Sigmoid colon (tissue), 7 donors: ENCODE results near the gene ATP1A3. TPM values are rescaled to one million over a fixed set of nuclear protein-coding genes. Genes with fewer than 3 reads are reported as not detected.

Source experiments
- DNase-seq: peaks from one replicate; pipeline ENCODE4 v3.0.0-alpha.2; 2019
- H3K27ac ChIP-seq, 4 donors: fragments of 200-600 bp; sonication (generic); one replicate each; pipeline ENCODE4 v1.5.1; 2016 to 2019; ENCODE audit warnings: mild to moderate bottlenecking in 1 of 4
- H3K27me3 ChIP-seq, 3 donors: fragments of 200-600 bp; sonication (generic); one replicate each; pipeline ENCODE4 v1.5.1; 2019; ENCODE audit warnings: mild to moderate bottlenecking in 1 of 3
- H3K36me3 ChIP-seq, 4 donors: fragments of 200-600 bp; sonication (generic); one replicate each; pipeline ENCODE4 v1.5.1; 2016 to 2019
- H3K4me1 ChIP-seq, 4 donors: fragments of 200-600 bp; sonication (generic); one replicate each; pipeline ENCODE4 v1.5.1; 2017 to 2019
- H3K4me3 ChIP-seq, 4 donors: fragments of 200-600 bp; sonication (generic); one replicate each; pipeline ENCODE4 v1.5.1; 2017 to 2019; ENCODE audit warnings: mild to moderate bottlenecking in 2 of 4, moderate library complexity in 1 of 4
- H3K9me3 ChIP-seq, 4 donors: fragments of 200-600 bp in 3 of 4; sonication (generic) in 3 of 4; one replicate each; pipeline versions ENCODE4 v1.5.1 to v1.6.1; 2013 to 2019
- CTCF ChIP-seq, 4 experiments: fragments of 450-650 bp in 3 of 4; fragments of 200-600 bp in 1 of 4; IDR thresholded peaks; one replicate each; pipeline ENCODE4 v1.5.1; 2016 to 2019; ENCODE audit warnings: antibody characterized with exemption in 4 of 4, mild to moderate bottlenecking in 3 of 4, moderate library complexity in 2 of 4
- EP300 ChIP-seq, 4 donors: sonication (generic); formaldehyde crosslinking; IDR thresholded peaks; one replicate each; pipeline ENCODE4 v1.6.1; 2017; ENCODE audit warnings: antibody characterized with exemption in 4 of 4
- POLR2A ChIP-seq, 2 donors: fragments of 450-650 bp; IDR thresholded peaks; one replicate each; pipeline ENCODE4 v1.6.1; 2016; ENCODE audit warnings: antibody characterized with exemption in 2 of 2, mild to moderate bottlenecking in 2 of 2, moderate library complexity in 2 of 2
- POLR2AphosphoS5 ChIP-seq, 4 donors: sonication (generic); formaldehyde crosslinking; IDR thresholded peaks; one replicate each; pipeline ENCODE4 v1.6.1; 2017; ENCODE audit warnings: antibody characterized with exemption in 4 of 4
- WGBS, 2 donors: extraction: QIAGEN DNeasy Blood & Tissue Kit; methylation state at CpG; one replicate each; pipeline ENCODE4 v1.1.7; 2013; 5-methylcytosine and 5-hydroxymethylcytosine counted together
- intact Hi-C: fragments of 100-400 bp; cut with DNase I; formaldehyde crosslinking; loops from one replicate; pipeline ENCODE4 v1.15.1; 2023
- polyA plus RNA-seq, 3 donors: library from polyadenylated mRNA; stranded (reverse); fragments of 200-250 nt; gene quantifications; one replicate each; pipeline ENCODE4 v1.2.3, GENCODE V29; 2013
- total RNA-seq, 4 donors: library from RNA; depleted of rRNA; stranded (reverse); fragments of >200 nt; gene quantifications; one replicate each; pipeline ENCODE4 v1.1.0, GENCODE V29; 2016
- donor health status: healthy with polysubstance abuse.
- donor health status: Bipolar disorder and iron deficiency.
- donor health status: healthy.

Gene ATP1A3
- total and polyA plus RNA-seq, 7 donors = 0.46 to 4.3 (median 3.0) TPM; not detected in 1

DNA sequence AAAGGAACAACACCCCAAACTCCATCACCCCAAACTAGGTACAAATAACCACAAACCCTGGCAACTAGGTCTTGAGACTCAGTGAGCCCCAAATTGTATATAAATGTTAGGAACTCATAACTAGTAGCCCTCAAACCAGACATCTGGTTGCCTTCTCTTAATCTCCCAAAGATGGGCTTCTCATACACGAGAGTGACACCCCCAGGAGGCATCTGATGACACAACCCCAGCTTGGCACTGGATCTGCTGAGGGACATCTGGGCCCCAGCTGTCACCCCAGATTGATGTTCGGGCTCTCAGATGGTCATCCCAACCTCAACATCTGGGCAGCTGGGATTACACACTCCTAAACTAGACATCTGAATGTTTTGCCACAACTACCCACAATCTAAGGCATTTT lies 49.7 kb downstream of the ATP1A3 start:
- WGBS, 2 donors = 68 to 79% methylated on average over 2 of the region's 2 CpGs
- Histone ChIP-seq H3K9me3 (no peaks in the 10 kb centered on the region), H3K4me1 (peaks cover 0 to 19% (median 16%) of the 10 kb centered on the region in 4 donors), H3K4me3 (no peak overlapping the region), H3K27me3 (peaks cover 22 to 52% (median 41%) of the 10 kb centered on the region in 3 donors), H3K27ac (no peak overlapping the region), H3K36me3 (no peaks in the 10 kb centered on the region)
- TF ChIP-seq POLR2A (IDR thresholded peaks at IDR 0.05) (no peak), CTCF (IDR thresholded peaks at IDR 0.05) (no peak), EP300 (IDR thresholded peaks at IDR 0.05) (no peak), POLR2AphosphoS5 (IDR thresholded peaks at IDR 0.05) (no peak)
- no peak for DNase-seq
- intact Hi-C loops = no loop called here

DNA sequence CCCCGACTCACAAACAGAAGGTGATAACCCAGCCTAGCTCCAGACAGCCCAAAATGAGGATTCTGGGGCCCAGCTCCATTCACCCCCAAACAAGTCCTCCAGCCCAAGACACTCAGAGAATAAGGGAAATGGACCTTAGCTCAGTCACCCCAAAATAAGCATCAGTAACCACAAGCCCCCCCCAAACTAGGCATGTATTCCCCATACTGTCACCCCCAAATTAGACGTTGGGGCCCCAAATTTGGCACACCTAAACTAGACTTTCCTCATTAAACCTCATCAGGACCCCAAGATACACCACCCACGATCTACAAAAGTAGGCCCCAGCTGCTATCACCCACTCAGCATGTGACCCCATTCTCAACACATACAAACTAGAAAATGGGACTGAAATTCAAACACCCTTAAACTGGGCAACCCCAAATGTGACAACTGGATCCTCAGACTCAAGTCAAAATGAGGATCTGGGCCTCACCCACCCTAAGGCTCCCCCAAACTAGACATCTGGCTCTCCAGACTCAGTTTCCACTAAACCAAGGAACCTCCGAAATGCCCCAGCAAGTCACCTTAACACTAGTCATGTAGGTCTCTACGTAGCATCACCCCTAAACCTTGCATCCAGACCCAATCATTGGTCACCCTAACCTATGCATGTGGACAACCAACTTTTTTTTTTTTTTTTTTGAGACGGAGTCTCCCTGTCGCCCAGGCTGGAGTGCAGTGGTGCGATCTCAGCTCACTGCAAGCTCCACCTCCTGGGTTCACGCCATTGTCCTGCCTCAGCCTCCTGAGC lies 52.4 kb downstream of the ATP1A3 start:
- peaks cover 0 to 19% (median 16%) of the 10 kb centered on the region in 4 donors for H3K4me1 ChIP-seq
- H3K27ac ChIP-seq = no peak overlapping the region
- no peaks in the 10 kb centered on the region for H3K36me3 ChIP-seq
- no peak for TF ChIP-seq EP300 (IDR thresholded peaks at IDR 0.05)
- no peak for TF ChIP-seq POLR2A (IDR thresholded peaks at IDR 0.05)
- TF ChIP-seq CTCF (IDR thresholded peaks at IDR 0.05) = no peak
- no peak for DNase-seq
- H3K4me3 ChIP-seq = no peak overlapping the region
- WGBS, 2 donors = 85 to 91% methylated on average over 9 of the region's 9 CpGs
- no peaks in the 10 kb centered on the region for H3K9me3 ChIP-seq
- peaks cover 22 to 72% (median 47%) of the 10 kb centered on the region in 3 donors for H3K27me3 ChIP-seq
- intact Hi-C loops = no loop called here

DNA sequence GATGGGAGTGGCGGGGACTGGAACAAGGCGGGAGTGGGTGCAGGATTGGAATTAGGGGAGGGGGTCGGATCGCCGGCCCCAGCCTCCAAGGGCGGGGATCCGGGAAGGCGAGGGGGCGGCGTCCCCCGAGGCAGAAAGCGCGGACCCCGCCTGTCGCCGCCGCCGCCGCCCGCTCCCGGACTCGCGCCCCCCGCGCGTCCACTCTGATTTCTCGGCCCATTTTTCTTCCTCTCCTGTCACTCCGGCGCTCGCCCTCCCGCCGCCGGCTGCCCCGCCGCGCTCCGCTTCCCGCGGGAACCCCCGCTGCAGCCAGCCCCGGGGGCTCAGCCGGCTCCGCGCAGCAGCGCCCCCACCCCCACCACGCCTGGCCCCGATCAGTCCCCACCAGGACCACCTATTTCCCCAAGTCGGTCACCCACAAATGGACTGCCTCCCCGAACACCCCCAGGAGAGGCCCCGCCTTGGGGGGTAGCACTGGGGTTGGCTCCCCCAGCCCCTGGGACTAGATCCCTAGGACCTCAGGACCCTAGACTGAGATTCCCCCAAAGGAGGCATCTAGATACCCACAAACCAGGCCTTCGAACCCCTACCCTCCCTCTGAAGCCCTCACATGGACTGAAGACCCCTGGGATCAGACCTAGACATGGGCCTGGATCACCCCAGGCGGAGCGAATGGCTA lies 53.2 kb downstream of the ATP1A3 start:
- H3K27ac ChIP-seq = no peak overlapping the region

More for the DNA sequence above, 53.2 kb downstream of the ATP1A3 start:
- H3K27me3 ChIP-seq = peaks cover 22 to 79% (median 52%) of the 10 kb centered on the region in 3 donors
- peaks cover 0 to 19% (median 16%) of the 10 kb centered on the region in 4 donors for H3K4me1 ChIP-seq
- no peaks in the 10 kb centered on the region for H3K36me3 ChIP-seq
- no peaks in the 10 kb centered on the region for H3K9me3 ChIP-seq
- intact Hi-C loops = no loop called here
- no peak for DNase-seq
- H3K4me3 ChIP-seq = peak overlapping the region in 3 of 4 donors; percentile 35 to 47 (median 44)
- 9 to 10% methylated on average over 53 of the region's 53 CpGs for WGBS, 2 donors
- no peak for TF ChIP-seq POLR2AphosphoS5 (IDR thresholded peaks at IDR 0.05)
- no peak for TF ChIP-seq EP300 (IDR thresholded peaks at IDR 0.05)
- no peak for TF ChIP-seq POLR2A (IDR thresholded peaks at IDR 0.05)
- TF ChIP-seq CTCF (IDR thresholded peaks at IDR 0.05) = no peak
